H9 (cell line): ENCODE measurements around the gene IL31. TPM values are rescaled to one million over a fixed set of nuclear protein-coding genes. Genes with fewer than 3 reads are reported as not detected.

Source experiments
- DNase-seq: peaks from one replicate; pipeline ENCODE4 v3.0.0-alpha.2; 2017
- H2AFZ ChIP-seq: one replicate; pipeline ENCODE4 v1.6.1; 2013; ENCODE audit warnings: mild to moderate bottlenecking, low read length, control low read depth, moderate library complexity
- H2AK5ac ChIP-seq: 2 replicates; pipeline ENCODE4 v1.6.1; 2013; ENCODE audit warnings: low read length, control low read depth, mixed read lengths; ENCODE audit not compliant: insufficient read length
- H2BK120ac ChIP-seq: one replicate; pipeline ENCODE4 v1.6.1; 2013; ENCODE audit warnings: low read depth, mild to moderate bottlenecking, low read length, control low read depth, inconsistent platforms; ENCODE audit not compliant: poor library complexity, severe bottlenecking
- H2BK12ac ChIP-seq: 2 replicates; pipeline ENCODE4 v1.6.1; 2013; ENCODE audit warnings: low read length, control low read depth, mixed read lengths, low read depth; ENCODE audit not compliant: insufficient read length
- H2BK15ac ChIP-seq: 2 replicates; pipeline ENCODE4 v1.6.1; 2013; ENCODE audit warnings: low read depth, low read length, control low read depth
- H2BK20ac ChIP-seq: one replicate; pipeline ENCODE4 v1.6.1; 2013; ENCODE audit warnings: low read depth, mild to moderate bottlenecking, low read length, control low read depth, inconsistent platforms; ENCODE audit not compliant: poor library complexity, severe bottlenecking
- H2BK5ac ChIP-seq: 2 replicates; pipeline ENCODE4 v1.6.1; 2013; ENCODE audit warnings: low read length, control low read depth, mixed read lengths; ENCODE audit not compliant: insufficient read length
- H3K14ac ChIP-seq: 2 replicates; pipeline ENCODE4 v1.6.1; 2013; ENCODE audit warnings: low read length, control low read depth; ENCODE audit not compliant: insufficient read depth
- H3K18ac ChIP-seq: 2 replicates; pipeline ENCODE4 v1.6.1; 2013; ENCODE audit warnings: low read depth, mild to moderate bottlenecking, mixed read lengths, low read length, control low read depth; ENCODE audit not compliant: insufficient read length
- H3K23ac ChIP-seq: 2 replicates; pipeline ENCODE4 v1.6.1; 2013; ENCODE audit warnings: low read length, control low read depth, mixed read lengths, low read depth; ENCODE audit not compliant: insufficient read length
- H3K23me2 ChIP-seq: 2 replicates; pipeline ENCODE4 v1.6.1; 2013; ENCODE audit warnings: low read depth, mild to moderate bottlenecking, mixed read lengths, low read length, control low read depth; ENCODE audit not compliant: insufficient read length, poor library complexity, severe bottlenecking
- H3K27ac ChIP-seq: 2 replicates; pipeline ENCODE4 v1.5.1; 2013; ENCODE audit warnings: low read length, control low read depth, mixed read lengths, low read depth; ENCODE audit not compliant: insufficient read length
- H3K27me3 ChIP-seq: 2 replicates; pipeline ENCODE4 v1.6.1; 2013; ENCODE audit warnings: low read length, control low read depth, inconsistent platforms; ENCODE audit not compliant: insufficient read depth
- H3K4ac ChIP-seq: 2 replicates; pipeline ENCODE4 v1.6.1; 2013; ENCODE audit warnings: low read depth, mild to moderate bottlenecking, control low read depth, inconsistent platforms, low read length, moderate library complexity
- H3K4me1 ChIP-seq: 2 replicates; pipeline ENCODE4 v1.6.1; 2013; ENCODE audit warnings: low read length, control low read depth, inconsistent platforms; ENCODE audit not compliant: insufficient read depth
- H3K4me2 ChIP-seq: 2 replicates; pipeline ENCODE4 v1.6.1; 2013; ENCODE audit warnings: low read length, control low read depth, mixed read lengths; ENCODE audit not compliant: insufficient read length, insufficient read depth
- H3K56ac ChIP-seq: 2 replicates; pipeline ENCODE4 v1.6.1; 2013; ENCODE audit warnings: low read depth, mild to moderate bottlenecking, mixed read lengths, low read length, control low read depth; ENCODE audit not compliant: insufficient read length
- H3K79me1 ChIP-seq: 2 replicates; pipeline ENCODE4 v1.6.1; 2013; ENCODE audit warnings: low read depth, mild to moderate bottlenecking, moderate library complexity, low read length, control low read depth, inconsistent platforms; ENCODE audit not compliant: insufficient read depth, poor library complexity, severe bottlenecking
- H3K79me2 ChIP-seq: 2 replicates; pipeline ENCODE4 v1.6.1; 2013; ENCODE audit warnings: low read length, control low read depth, inconsistent platforms; ENCODE audit not compliant: insufficient read depth
- H3K9ac ChIP-seq: 2 replicates; pipeline ENCODE4 v1.6.1; 2013; ENCODE audit warnings: low read length, control low read depth, mixed read lengths; ENCODE audit not compliant: insufficient read length; ENCODE audit errors: extremely low read depth
- H3K9me3 ChIP-seq: one replicate; pipeline ENCODE4 v1.6.1; 2013; ENCODE audit warnings: low read depth, low read length, inconsistent platforms; ENCODE audit not compliant: control insufficient read depth
- H3T11ph ChIP-seq: one replicate; pipeline ENCODE4 v1.6.1; 2013; ENCODE audit warnings: mild to moderate bottlenecking, low read length, control low read depth, inconsistent platforms
- H4K20me1 ChIP-seq: one replicate; pipeline ENCODE4 v1.6.1; 2013; ENCODE audit not compliant: control insufficient read depth, insufficient read length, insufficient read depth
- H4K5ac ChIP-seq: 2 replicates; pipeline ENCODE4 v1.6.1; 2013; ENCODE audit warnings: low read depth, mild to moderate bottlenecking, mixed read lengths, low read length, control low read depth; ENCODE audit not compliant: insufficient read length
- H4K8ac ChIP-seq: replicated peaks from 2 replicates; pipeline ENCODE4 v1.6.1; 2013; ENCODE audit warnings: low read length, control low read depth, mixed read lengths, low read depth; ENCODE audit not compliant: insufficient read length
- H4K91ac ChIP-seq: 2 replicates; pipeline ENCODE4 v1.6.1; 2013; ENCODE audit warnings: low read depth, mild to moderate bottlenecking, moderate library complexity, mixed read lengths, low read length, control low read depth; ENCODE audit not compliant: insufficient read length
- H3K27ac Mint-ChIP-seq, 3 experiments: 2 replicates in 2 of 3; 3 replicates in 1 of 3; pipeline ENCODE4 v1.8.0; 2020 to 2021; ENCODE audit warnings: mixed read lengths in 3 of 3, mild to moderate bottlenecking in 1 of 3, moderate library complexity in 1 of 3
- H3K27me3 Mint-ChIP-seq: 2 replicates; pipeline ENCODE4 v1.8.0; 2021; ENCODE audit warnings: low read depth, mild to moderate bottlenecking, moderate library complexity, mixed read lengths
- H3K36me3 Mint-ChIP-seq, 3 experiments: 2 replicates in 2 of 3; 3 replicates in 1 of 3; pipeline ENCODE4 v1.8.0; 2020 to 2021; ENCODE audit warnings: low read depth in 3 of 3, mixed read lengths in 3 of 3; ENCODE audit not compliant: insufficient read depth in 1 of 3
- H3K4me1 Mint-ChIP-seq, 2 experiments: 2 replicates each; pipeline ENCODE4 v1.8.0; 2020; ENCODE audit warnings: mixed read lengths in 2 of 2
- H3K4me3 Mint-ChIP-seq, 2 experiments: 2 replicates in 1 of 2; 3 replicates in 1 of 2; pipeline ENCODE4 v1.8.0; 2020 to 2021; ENCODE audit warnings: mild to moderate bottlenecking in 2 of 2, mixed read lengths in 2 of 2, moderate library complexity in 1 of 2
- H3K9me3 Mint-ChIP-seq, 2 experiments: 2 replicates in 1 of 2; 3 replicates in 1 of 2; pipeline ENCODE4 v1.8.0; 2020; ENCODE audit warnings: mild to moderate bottlenecking in 2 of 2, mixed read lengths in 2 of 2, moderate library complexity in 1 of 2
- WGBS: extraction: QIAGEN DNeasy Blood & Tissue Kit; methylation state at CpG from one replicate; pipeline ENCODE4 v1.1.7; 2013; ENCODE audit warnings: missing lambda C conversion rate, low lambda C conversion rate, mixed read lengths; ENCODE audit not compliant: insufficient read length; ENCODE audit errors: extremely low coverage; 5-methylcytosine and 5-hydroxymethylcytosine counted together
- total RNA-seq: library from RNA; stranded (reverse); gene quantifications from 2 replicates; pipeline ENCODE4 v1.2.1, GENCODE V29; 2021
- TF ChIP-seq, protein P1 (sequence below): fragments of 200-600 bp; sonication (generic); conservative IDR thresholded peaks from 3 replicates; pipeline ENCODE4 v1.8.0; 2021; ENCODE audit warnings: antibody characterized with exemption, mild to moderate bottlenecking

IL31 gene
- total RNA-seq, 1 experiment from 2014 or later, result not detected

GRCh38 chr12:122130150-122130549 lies 43.9 kb downstream of the IL31 start:
- no peak overlapping the region for H3K14ac ChIP-seq
- H4K91ac ChIP-seq, result no peak overlapping the region
- WGBS, result no CpG with 5 or more reads among the region's 17 CpGs
- peaks cover 11% of the 10 kb centered on the region in 2 experiments for H3K4me1 Mint-ChIP-seq
- H2BK5ac ChIP-seq, result no peak overlapping the region
- H3K79me2 ChIP-seq, result no peaks in the 10 kb centered on the region; the same call in 1 of the 2 replicates
- H3K36me3 Mint-ChIP-seq, result peaks cover 22 to 53% (median 29%) of the 10 kb centered on the region in 3 experiments
- H3K9ac ChIP-seq, result no peak overlapping the region
- no peaks in the 10 kb centered on the region for H3K27me3 ChIP-seq
- no peak overlapping the region for H3K27ac ChIP-seq
- no peaks in the 10 kb centered on the region for H3K27me3 Mint-ChIP-seq
- DNase-seq, result no peak
- no peak overlapping the region for H3K56ac ChIP-seq
- no peak overlapping the region for H2BK20ac ChIP-seq
- no peaks in the 10 kb centered on the region for H3K9me3 ChIP-seq
- H2AFZ ChIP-seq, result no peak overlapping the region
- H2BK12ac ChIP-seq, result no peak overlapping the region
- H2AK5ac ChIP-seq, result no peak overlapping the region
- H3K4me2 ChIP-seq, result no peak overlapping the region
- no peak overlapping the region for H2BK120ac ChIP-seq
- H4K8ac ChIP-seq, result no peak overlapping the region
- H2BK15ac ChIP-seq, result no peak overlapping the region
- TF ChIP-seq, protein P1, sequence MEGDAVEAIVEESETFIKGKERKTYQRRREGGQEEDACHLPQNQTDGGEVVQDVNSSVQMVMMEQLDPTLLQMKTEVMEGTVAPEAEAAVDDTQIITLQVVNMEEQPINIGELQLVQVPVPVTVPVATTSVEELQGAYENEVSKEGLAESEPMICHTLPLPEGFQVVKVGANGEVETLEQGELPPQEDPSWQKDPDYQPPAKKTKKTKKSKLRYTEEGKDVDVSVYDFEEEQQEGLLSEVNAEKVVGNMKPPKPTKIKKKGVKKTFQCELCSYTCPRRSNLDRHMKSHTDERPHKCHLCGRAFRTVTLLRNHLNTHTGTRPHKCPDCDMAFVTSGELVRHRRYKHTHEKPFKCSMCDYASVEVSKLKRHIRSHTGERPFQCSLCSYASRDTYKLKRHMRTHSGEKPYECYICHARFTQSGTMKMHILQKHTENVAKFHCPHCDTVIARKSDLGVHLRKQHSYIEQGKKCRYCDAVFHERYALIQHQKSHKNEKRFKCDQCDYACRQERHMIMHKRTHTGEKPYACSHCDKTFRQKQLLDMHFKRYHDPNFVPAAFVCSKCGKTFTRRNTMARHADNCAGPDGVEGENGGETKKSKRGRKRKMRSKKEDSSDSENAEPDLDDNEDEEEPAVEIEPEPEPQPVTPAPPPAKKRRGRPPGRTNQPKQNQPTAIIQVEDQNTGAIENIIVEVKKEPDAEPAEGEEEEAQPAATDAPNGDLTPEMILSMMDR, result no peak
- H3K4me3 Mint-ChIP-seq, result no peak overlapping the region
- H3K23me2 ChIP-seq, result no peaks in the 10 kb centered on the region
- H3T11ph ChIP-seq, result no peak overlapping the region
- peaks cover 2% of the 10 kb centered on the region for H4K20me1 ChIP-seq
- 0 out of 2 replicates have a peak, but pooled peaks cover 4% of the 10 kb centered on the region for H3K4me1 ChIP-seq
- no peak overlapping the region for H3K4ac ChIP-seq
- no peaks in the 10 kb centered on the region for H3K9me3 Mint-ChIP-seq
- no peak overlapping the region for H3K18ac ChIP-seq
- no peak overlapping the region for H4K5ac ChIP-seq
- H3K23ac ChIP-seq, result no peak overlapping the region
- no peak overlapping the region for H3K27ac Mint-ChIP-seq
- no peaks in the 10 kb centered on the region for H3K79me1 ChIP-seq
